GM23338 (cell line): ENCODE results near the gene ZNF536. TPM values are rescaled to one million over a fixed set of nuclear protein-coding genes. Genes with fewer than 3 reads are reported as not detected.

Source experiments
- ATAC-seq: fragments of 200-7000 bp; cut with Tn5 transposase; 3 replicates; pipeline ENCODE4 v1.9.1; 2020
- DNase-seq: peaks from one replicate; pipeline ENCODE4 v3.0.0-alpha.2; 2015; ENCODE audit warnings: low spot score
- H2AFZ ChIP-seq: fragments of 200-600 bp; sonication (generic); 2 replicates; pipeline ENCODE4 v1.8.0; 2016; ENCODE audit warnings: antibody characterized with exemption, mild to moderate bottlenecking, moderate library complexity
- H3F3A ChIP-seq: fragments of 200-600 bp; sonication (generic); replicated peaks from 2 replicates; pipeline ENCODE4 v1.8.0; 2017; ENCODE audit warnings: antibody characterized with exemption, mixed run types, low read depth
- H3K27ac ChIP-seq: fragments of 200-600 bp; sonication (generic); 2 replicates; pipeline ENCODE4 v1.6.1; 2016; ENCODE audit warnings: low read depth
- H3K27me3 ChIP-seq: fragments of 200-600 bp; sonication (generic); 2 replicates; pipeline ENCODE4 v1.8.0; 2016; ENCODE audit warnings: mild to moderate bottlenecking, mixed run types, moderate library complexity; ENCODE audit not compliant: insufficient read depth
- H3K36me3 ChIP-seq: fragments of 200-600 bp; sonication (generic); 2 replicates; pipeline ENCODE4 v1.8.0; 2016; ENCODE audit warnings: mild to moderate bottlenecking; ENCODE audit not compliant: insufficient read depth
- H3K4me1 ChIP-seq: fragments of 200-600 bp; sonication (generic); 2 replicates; pipeline ENCODE4 v1.8.0; 2016; ENCODE audit warnings: mild to moderate bottlenecking, moderate library complexity; ENCODE audit not compliant: insufficient read depth
- H3K4me2 ChIP-seq: fragments of 200-600 bp; sonication (generic); 2 replicates; pipeline ENCODE4 v1.7.1; 2017; ENCODE audit warnings: mixed run types
- H3K4me3 ChIP-seq: fragments of 200-600 bp; sonication (generic); 2 replicates; pipeline ENCODE4 v1.6.1; 2016; ENCODE audit warnings: mixed run types
- H3K79me2 ChIP-seq: fragments of 200-600 bp; sonication (generic); replicated peaks from 2 replicates; pipeline ENCODE4 v1.8.0; 2017; ENCODE audit warnings: mild to moderate bottlenecking; ENCODE audit not compliant: insufficient read depth
- H3K9me2 ChIP-seq: fragments of 200-600 bp; sonication (generic); 2 replicates; pipeline ENCODE4 v1.8.0; 2017; ENCODE audit not compliant: insufficient read depth
- H4K20me1 ChIP-seq: fragments of 200-600 bp; sonication (generic); replicated peaks from 2 replicates; pipeline ENCODE4 v1.8.0; 2017; ENCODE audit warnings: mild to moderate bottlenecking; ENCODE audit not compliant: insufficient read depth
- H3K27ac Mint-ChIP-seq: 2 replicates; pipeline ENCODE4 v1.8.0; 2020; ENCODE audit warnings: inconsistent platforms, mild to moderate bottlenecking, moderate library complexity, mixed read lengths
- H3K27me3 Mint-ChIP-seq: 3 replicates; pipeline ENCODE4 v1.8.0; 2022; ENCODE audit warnings: low read depth, mild to moderate bottlenecking, moderate library complexity, mixed read lengths, inconsistent platforms; ENCODE audit not compliant: insufficient read depth, poor library complexity
- H3K36me3 Mint-ChIP-seq: 3 replicates; pipeline ENCODE4 v1.8.0; 2021; ENCODE audit warnings: low read depth, mild to moderate bottlenecking, inconsistent platforms, moderate library complexity, mixed read lengths
- H3K4me1 Mint-ChIP-seq: 3 replicates; pipeline ENCODE4 v1.8.0; 2020; ENCODE audit warnings: mild to moderate bottlenecking, inconsistent platforms, mixed read lengths
- H3K4me3 Mint-ChIP-seq: 3 replicates; pipeline ENCODE4 v1.8.0; 2021; ENCODE audit warnings: moderate library complexity, mild to moderate bottlenecking, inconsistent platforms, mixed read lengths
- H3K9me3 Mint-ChIP-seq: 3 replicates; pipeline ENCODE4 v1.8.0; 2020; ENCODE audit warnings: moderate library complexity, mild to moderate bottlenecking, inconsistent platforms, mixed read lengths
- CREB1 ChIP-seq: fragments of 250-450 bp; sonication (Bioruptor Pico); IDR thresholded peaks from 2 replicates; pipeline ENCODE4 v1.5.0; 2020; ENCODE audit warnings: low read depth, mild to moderate bottlenecking, moderate library complexity
- EZH2 ChIP-seq: fragments of 200-600 bp; sonication (generic); IDR thresholded peaks from one replicate; pipeline ENCODE4 v1.8.0; 2017; ENCODE audit warnings: antibody characterized with exemption, mild to moderate bottlenecking, low read depth; ENCODE audit not compliant: unreplicated experiment
- EZH2phosphoT487 ChIP-seq: fragments of 200-600 bp; sonication (generic); IDR thresholded peaks from one replicate; pipeline ENCODE4 v1.8.1; 2018; ENCODE audit warnings: antibody characterized with exemption; ENCODE audit not compliant: unreplicated experiment
- JUNB ChIP-seq: IDR thresholded peaks from one replicate; pipeline ENCODE4 v1.6.1; 2016; ENCODE audit warnings: antibody characterized with exemption; ENCODE audit not compliant: unreplicated experiment
- NANOG ChIP-seq: IDR thresholded peaks from 2 replicates; pipeline ENCODE4 v1.6.1; 2016; ENCODE audit warnings: antibody characterized with exemption, borderline replicate concordance
- STAT1 ChIP-seq: IDR thresholded peaks from one replicate; pipeline ENCODE4 v1.6.1; 2016; ENCODE audit warnings: antibody characterized with exemption; ENCODE audit not compliant: unreplicated experiment
- ZNF114 ChIP-seq: fragments of 250-450 bp; sonication (Bioruptor Pico); IDR thresholded peaks from 2 replicates; pipeline ENCODE4 v1.5.0; 2020; ENCODE audit warnings: mild to moderate bottlenecking, moderate library complexity
- ZNF331 ChIP-seq: fragments of 250-450 bp; sonication (Bioruptor Pico); IDR thresholded peaks from 2 replicates; pipeline ENCODE4 v1.5.0; 2020; ENCODE audit warnings: low read depth, mild to moderate bottlenecking, moderate library complexity
- polyA plus RNA-seq: library from polyadenylated mRNA; unstranded; fragments of >200 nt; fragmentation: Nextera tagmentation; extraction: Ambion mirVana; gene quantifications from 2 replicates; pipeline ENCODE4 v1.2.1, GENCODE V29; 2016
- total RNA-seq: library from RNA; depleted of rRNA; stranded (reverse); fragments of >200 nt; shearing (Covaris generic); gene quantifications from 2 replicates; pipeline ENCODE4 v1.2.3, GENCODE V29; 2014
- TF ChIP-seq, protein P1 (sequence below): IDR thresholded peaks from 2 replicates; pipeline ENCODE4 v1.6.1; 2016; ENCODE audit warnings: antibody characterized with exemption
- TF ChIP-seq, protein P2 (sequence below): fragments of 250-450 bp; sonication (Bioruptor Pico); IDR thresholded peaks from 2 replicates; pipeline ENCODE4 v1.5.0; 2020; ENCODE audit warnings: mild to moderate bottlenecking, moderate library complexity
- TF ChIP-seq, protein P3 (sequence below): IDR thresholded peaks from one replicate; pipeline ENCODE4 v1.6.1; 2018; ENCODE audit warnings: antibody characterized with exemption; ENCODE audit not compliant: unreplicated experiment
- TF ChIP-seq, protein P4 (sequence below), 2 experiments: fragments of 200-600 bp in 1 of 2; sonication (generic) in 1 of 2; conservative IDR thresholded peaks; 2 replicates each; pipeline versions ENCODE4 v1.5.1 to v1.6.1; 2016 to 2017; ENCODE audit warnings: antibody characterized with exemption in 2 of 2, low read depth in 2 of 2, mild to moderate bottlenecking in 2 of 2, moderate library complexity in 1 of 2

The ZNF536 gene
- total and polyA plus RNA-seq, 2 experiments from 2014 or later: 0.07 TPM; not detected in 1

DNA sequence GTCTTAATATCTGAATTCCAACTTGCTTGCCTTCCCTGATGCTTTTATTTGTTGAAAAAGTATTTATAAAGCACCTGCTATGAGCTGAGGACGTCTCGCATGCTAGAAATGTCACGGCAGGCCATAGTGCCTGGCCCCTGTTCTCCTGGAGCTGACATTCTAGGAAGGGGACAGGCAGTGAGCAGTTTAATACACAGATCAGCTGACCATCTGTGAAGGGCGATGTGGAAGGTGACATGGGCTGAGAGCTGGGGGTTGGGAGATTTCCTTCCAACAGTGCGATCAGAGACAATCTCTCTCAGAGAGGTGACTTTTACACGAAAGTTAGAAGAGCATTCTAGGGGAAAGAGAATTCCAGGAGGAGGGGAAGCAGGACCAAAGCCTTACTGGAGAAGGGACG, 153.2 kb downstream of the ZNF536 start (continued):
- TF ChIP-seq, protein P1, sequence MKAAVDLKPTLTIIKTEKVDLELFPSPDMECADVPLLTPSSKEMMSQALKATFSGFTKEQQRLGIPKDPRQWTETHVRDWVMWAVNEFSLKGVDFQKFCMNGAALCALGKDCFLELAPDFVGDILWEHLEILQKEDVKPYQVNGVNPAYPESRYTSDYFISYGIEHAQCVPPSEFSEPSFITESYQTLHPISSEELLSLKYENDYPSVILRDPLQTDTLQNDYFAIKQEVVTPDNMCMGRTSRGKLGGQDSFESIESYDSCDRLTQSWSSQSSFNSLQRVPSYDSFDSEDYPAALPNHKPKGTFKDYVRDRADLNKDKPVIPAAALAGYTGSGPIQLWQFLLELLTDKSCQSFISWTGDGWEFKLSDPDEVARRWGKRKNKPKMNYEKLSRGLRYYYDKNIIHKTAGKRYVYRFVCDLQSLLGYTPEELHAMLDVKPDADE: no peak
- TF ChIP-seq ZNF331 (no peak), EZH2phosphoT487 (no peak), CREB1 (CRISPR knock-in tag) (no peak)

DNA sequence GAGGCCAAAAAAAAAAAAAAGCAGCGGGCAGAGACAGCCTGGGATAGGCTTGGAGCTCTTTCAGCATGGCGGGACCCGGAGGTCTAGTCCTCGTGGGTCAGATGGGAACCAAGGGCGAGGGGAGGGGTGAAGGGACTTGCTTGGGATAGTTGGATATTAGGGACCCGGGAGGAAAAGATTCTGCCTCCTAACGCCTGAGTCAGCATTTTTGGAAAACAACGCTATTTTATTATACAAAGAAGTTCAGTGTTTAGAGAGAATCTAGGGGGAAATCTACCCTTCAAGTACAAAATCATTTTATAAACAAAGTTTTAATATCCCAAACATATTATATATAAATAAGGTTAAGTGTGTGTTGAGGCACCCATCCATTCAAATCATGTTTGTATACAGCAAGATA, 156.7 kb downstream of the ZNF536 start:
- ATAC-seq: no peak
- H3K4me2 ChIP-seq: no peak overlapping the region
- H3K27me3 ChIP-seq: no peaks in the 10 kb centered on the region
- no peaks in the 10 kb centered on the region for H3F3A ChIP-seq
- no peak overlapping the region for H3K4me3 ChIP-seq
- no peaks in the 10 kb centered on the region; the same call in 2 of the 3 replicates for H3K9me3 Mint-ChIP-seq
- no peaks in the 10 kb centered on the region for H3K36me3 Mint-ChIP-seq
- no peak for DNase-seq
- H3K4me1 Mint-ChIP-seq: peaks cover 7% of the 10 kb centered on the region
- no peak overlapping the region for H3K27ac ChIP-seq
- no peak overlapping the region for H2AFZ ChIP-seq
- H3K4me1 ChIP-seq: no peaks in the 10 kb centered on the region
- no peaks in the 10 kb centered on the region for H4K20me1 ChIP-seq
- H3K27me3 Mint-ChIP-seq: peaks cover 8% of the 10 kb centered on the region
- no peaks in the 10 kb centered on the region for H3K36me3 ChIP-seq
- H3K27ac Mint-ChIP-seq: no peak overlapping the region
- no peaks in the 10 kb centered on the region for H3K9me2 ChIP-seq
- no peak overlapping the region for H3K4me3 Mint-ChIP-seq
- H3K79me2 ChIP-seq: no peaks in the 10 kb centered on the region
- TF ChIP-seq ZNF114 (no peak), EZH2phosphoT487 (no peak), ZNF331 (no peak), STAT1 (no peak), JUNB (no peak), EZH2 (no peak), NANOG (no peak)
- TF ChIP-seq, protein P2, sequence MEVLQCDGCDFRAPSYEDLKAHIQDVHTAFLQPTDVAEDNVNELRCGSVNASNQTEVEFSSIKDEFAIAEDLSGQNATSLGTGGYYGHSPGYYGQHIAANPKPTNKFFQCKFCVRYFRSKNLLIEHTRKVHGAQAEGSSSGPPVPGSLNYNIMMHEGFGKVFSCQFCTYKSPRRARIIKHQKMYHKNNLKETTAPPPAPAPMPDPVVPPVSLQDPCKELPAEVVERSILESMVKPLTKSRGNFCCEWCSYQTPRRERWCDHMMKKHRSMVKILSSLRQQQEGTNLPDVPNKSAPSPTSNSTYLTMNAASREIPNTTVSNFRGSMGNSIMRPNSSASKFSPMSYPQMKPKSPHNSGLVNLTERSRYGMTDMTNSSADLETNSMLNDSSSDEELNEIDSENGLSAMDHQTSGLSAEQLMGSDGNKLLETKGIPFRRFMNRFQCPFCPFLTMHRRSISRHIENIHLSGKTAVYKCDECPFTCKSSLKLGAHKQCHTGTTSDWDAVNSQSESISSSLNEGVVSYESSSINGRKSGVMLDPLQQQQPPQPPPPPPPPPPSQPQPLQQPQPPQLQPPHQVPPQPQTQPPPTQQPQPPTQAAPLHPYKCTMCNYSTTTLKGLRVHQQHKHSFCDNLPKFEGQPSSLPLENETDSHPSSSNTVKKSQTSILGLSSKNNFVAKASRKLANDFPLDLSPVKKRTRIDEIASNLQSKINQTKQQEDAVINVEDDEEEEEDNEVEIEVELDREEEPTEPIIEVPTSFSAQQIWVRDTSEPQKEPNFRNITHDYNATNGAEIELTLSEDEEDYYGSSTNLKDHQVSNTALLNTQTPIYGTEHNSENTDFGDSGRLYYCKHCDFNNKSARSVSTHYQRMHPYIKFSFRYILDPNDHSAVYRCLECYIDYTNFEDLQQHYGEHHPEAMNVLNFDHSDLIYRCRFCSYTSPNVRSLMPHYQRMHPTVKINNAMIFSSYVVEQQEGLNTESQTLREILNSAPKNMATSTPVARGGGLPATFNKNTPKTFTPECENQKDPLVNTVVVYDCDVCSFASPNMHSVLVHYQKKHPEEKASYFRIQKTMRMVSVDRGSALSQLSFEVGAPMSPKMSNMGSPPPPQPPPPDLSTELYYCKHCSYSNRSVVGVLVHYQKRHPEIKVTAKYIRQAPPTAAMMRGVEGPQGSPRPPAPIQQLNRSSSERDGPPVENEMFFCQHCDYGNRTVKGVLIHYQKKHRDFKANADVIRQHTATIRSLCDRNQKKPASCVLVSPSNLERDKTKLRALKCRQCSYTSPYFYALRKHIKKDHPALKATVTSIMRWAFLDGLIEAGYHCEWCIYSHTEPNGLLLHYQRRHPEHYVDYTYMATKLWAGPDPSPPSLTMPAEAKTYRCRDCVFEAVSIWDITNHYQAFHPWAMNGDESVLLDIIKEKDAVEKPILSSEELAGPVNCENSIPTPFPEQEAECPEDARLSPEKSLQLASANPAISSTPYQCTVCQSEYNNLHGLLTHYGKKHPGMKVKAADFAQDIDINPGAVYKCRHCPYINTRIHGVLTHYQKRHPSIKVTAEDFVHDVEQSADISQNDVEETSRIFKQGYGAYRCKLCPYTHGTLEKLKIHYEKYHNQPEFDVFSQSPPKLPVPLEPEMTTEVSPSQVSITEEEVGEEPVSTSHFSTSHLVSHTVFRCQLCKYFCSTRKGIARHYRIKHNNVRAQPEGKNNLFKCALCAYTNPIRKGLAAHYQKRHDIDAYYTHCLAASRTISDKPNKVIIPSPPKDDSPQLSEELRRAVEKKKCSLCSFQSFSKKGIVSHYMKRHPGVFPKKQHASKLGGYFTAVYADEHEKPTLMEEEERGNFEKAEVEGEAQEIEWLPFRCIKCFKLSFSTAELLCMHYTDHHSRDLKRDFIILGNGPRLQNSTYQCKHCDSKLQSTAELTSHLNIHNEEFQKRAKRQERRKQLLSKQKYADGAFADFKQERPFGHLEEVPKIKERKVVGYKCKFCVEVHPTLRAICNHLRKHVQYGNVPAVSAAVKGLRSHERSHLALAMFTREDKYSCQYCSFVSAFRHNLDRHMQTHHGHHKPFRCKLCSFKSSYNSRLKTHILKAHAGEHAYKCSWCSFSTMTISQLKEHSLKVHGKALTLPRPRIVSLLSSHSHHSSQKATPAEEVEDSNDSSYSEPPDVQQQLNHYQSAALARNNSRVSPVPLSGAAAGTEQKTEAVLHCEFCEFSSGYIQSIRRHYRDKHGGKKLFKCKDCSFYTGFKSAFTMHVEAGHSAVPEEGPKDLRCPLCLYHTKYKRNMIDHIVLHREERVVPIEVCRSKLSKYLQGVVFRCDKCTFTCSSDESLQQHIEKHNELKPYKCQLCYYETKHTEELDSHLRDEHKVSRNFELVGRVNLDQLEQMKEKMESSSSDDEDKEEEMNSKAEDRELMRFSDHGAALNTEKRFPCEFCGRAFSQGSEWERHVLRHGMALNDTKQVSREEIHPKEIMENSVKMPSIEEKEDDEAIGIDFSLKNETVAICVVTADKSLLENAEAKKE (CRISPR knock-in tag): no peak
- TF ChIP-seq, protein P1: no peak
- TF ChIP-seq, protein P3, sequence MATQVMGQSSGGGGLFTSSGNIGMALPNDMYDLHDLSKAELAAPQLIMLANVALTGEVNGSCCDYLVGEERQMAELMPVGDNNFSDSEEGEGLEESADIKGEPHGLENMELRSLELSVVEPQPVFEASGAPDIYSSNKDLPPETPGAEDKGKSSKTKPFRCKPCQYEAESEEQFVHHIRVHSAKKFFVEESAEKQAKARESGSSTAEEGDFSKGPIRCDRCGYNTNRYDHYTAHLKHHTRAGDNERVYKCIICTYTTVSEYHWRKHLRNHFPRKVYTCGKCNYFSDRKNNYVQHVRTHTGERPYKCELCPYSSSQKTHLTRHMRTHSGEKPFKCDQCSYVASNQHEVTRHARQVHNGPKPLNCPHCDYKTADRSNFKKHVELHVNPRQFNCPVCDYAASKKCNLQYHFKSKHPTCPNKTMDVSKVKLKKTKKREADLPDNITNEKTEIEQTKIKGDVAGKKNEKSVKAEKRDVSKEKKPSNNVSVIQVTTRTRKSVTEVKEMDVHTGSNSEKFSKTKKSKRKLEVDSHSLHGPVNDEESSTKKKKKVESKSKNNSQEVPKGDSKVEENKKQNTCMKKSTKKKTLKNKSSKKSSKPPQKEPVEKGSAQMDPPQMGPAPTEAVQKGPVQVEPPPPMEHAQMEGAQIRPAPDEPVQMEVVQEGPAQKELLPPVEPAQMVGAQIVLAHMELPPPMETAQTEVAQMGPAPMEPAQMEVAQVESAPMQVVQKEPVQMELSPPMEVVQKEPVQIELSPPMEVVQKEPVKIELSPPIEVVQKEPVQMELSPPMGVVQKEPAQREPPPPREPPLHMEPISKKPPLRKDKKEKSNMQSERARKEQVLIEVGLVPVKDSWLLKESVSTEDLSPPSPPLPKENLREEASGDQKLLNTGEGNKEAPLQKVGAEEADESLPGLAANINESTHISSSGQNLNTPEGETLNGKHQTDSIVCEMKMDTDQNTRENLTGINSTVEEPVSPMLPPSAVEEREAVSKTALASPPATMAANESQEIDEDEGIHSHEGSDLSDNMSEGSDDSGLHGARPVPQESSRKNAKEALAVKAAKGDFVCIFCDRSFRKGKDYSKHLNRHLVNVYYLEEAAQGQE: no peak
- TF ChIP-seq, protein P4, sequence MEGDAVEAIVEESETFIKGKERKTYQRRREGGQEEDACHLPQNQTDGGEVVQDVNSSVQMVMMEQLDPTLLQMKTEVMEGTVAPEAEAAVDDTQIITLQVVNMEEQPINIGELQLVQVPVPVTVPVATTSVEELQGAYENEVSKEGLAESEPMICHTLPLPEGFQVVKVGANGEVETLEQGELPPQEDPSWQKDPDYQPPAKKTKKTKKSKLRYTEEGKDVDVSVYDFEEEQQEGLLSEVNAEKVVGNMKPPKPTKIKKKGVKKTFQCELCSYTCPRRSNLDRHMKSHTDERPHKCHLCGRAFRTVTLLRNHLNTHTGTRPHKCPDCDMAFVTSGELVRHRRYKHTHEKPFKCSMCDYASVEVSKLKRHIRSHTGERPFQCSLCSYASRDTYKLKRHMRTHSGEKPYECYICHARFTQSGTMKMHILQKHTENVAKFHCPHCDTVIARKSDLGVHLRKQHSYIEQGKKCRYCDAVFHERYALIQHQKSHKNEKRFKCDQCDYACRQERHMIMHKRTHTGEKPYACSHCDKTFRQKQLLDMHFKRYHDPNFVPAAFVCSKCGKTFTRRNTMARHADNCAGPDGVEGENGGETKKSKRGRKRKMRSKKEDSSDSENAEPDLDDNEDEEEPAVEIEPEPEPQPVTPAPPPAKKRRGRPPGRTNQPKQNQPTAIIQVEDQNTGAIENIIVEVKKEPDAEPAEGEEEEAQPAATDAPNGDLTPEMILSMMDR (conservative IDR thresholded peaks at IDR 0.05; ENCODE audit: low read depth in 2 of 2): no peak
